Adrenal gland (tissue), 12 donors: ENCODE results near the gene ARHGAP10. TPM values are rescaled to one million over a fixed set of nuclear protein-coding genes. Genes with fewer than 3 reads are reported as not detected.
A peak's percentile ranks its signal among the peaks of the same experiment; 100 is the strongest.

Experiments
- DNase-seq, 7 donors: peaks; one replicate each; pipeline ENCODE4 v3.0.0-alpha.2; 2019 to 2020
- H3K27ac ChIP-seq, 5 donors: fragments of 200-600 bp; sonication (generic) in 4 of 5; 1 replicate in 3 of 5; 2 replicates in 2 of 5; pipeline versions ENCODE4 v1.5.1 to v1.8.0; 2016 to 2020; ENCODE audit warnings: mild to moderate bottlenecking in 1 of 5
- H3K27me3 ChIP-seq: fragments of 200-600 bp; 2 replicates; pipeline ENCODE4 v1.8.0; 2021
- H3K36me3 ChIP-seq, 2 donors: fragments of 200-600 bp; replicated peaks in 1 of 2; 1 replicate in 1 of 2; 2 replicates in 1 of 2; pipeline versions ENCODE4 v1.5.1 to v1.8.0; 2018 to 2022
- H3K4me1 ChIP-seq, 2 donors: fragments of 200-600 bp; replicated peaks in 1 of 2; 1 replicate in 1 of 2; 2 replicates in 1 of 2; pipeline versions ENCODE4 v1.5.1 to v1.8.0; 2018 to 2021
- H3K4me3 ChIP-seq, 4 donors: fragments of 200-600 bp; sonication (generic) in 3 of 4; one replicate each; pipeline ENCODE4 v1.5.1; 2016 to 2018
- H3K9me3 ChIP-seq, 3 donors: fragments of 200-600 bp; sonication (generic) in 1 of 3; replicated peaks in 1 of 3; 1 replicate in 2 of 3; 2 replicates in 1 of 3; pipeline versions ENCODE4 v1.5.1 to v1.8.0; 2016 to 2021
- CTCF ChIP-seq, 6 experiments: fragments of 450-650 bp in 4 of 6; fragments of 200-600 bp in 2 of 6; sonication (generic) in 1 of 6; IDR thresholded peaks; 1 replicate in 5 of 6; 2 replicates in 1 of 6; pipeline versions ENCODE4 v1.5.1 to v1.8.0; 2016 to 2021; ENCODE audit warnings: antibody characterized with exemption in 6 of 6, mild to moderate bottlenecking in 2 of 6, moderate library complexity in 1 of 6
- POLR2A ChIP-seq, 2 donors: fragments of 450-650 bp; IDR thresholded peaks; one replicate each; pipeline ENCODE4 v1.6.1; 2017; ENCODE audit warnings: antibody characterized with exemption in 2 of 2, mild to moderate bottlenecking in 2 of 2, moderate library complexity in 1 of 2
- WGBS, 4 donors: extraction: QIAGEN DNeasy Blood & Tissue Kit in 2 of 4; methylation state at CpG; one replicate each; pipeline versions ENCODE4 v1.1.5 to v1.1.7; 2013 to 2017; 5-methylcytosine and 5-hydroxymethylcytosine counted together
- intact Hi-C, 2 donors: fragments of 100-400 bp; cut with DNase I; formaldehyde crosslinking; loops; one replicate each; pipeline versions ENCODE4 v1.14.1 to v1.15.0; 2022 to 2023
- polyA plus RNA-seq, 3 donors: library from polyadenylated mRNA; stranded (reverse); fragments of 200-250 nt in 2 of 3; fragments of 350-450 nt in 1 of 3; fragmentation: Illumina TruSeq in 1 of 3; extraction: RNeasy Lipid Tissue Mini Kit (QIAGEN cat#74804) in 1 of 3; gene quantifications; one replicate each; pipeline ENCODE4 v1.2.3, GENCODE V29; 2013 to 2014
- total RNA-seq, 9 donors: library from RNA; depleted of rRNA in 4 of 9; stranded (reverse); fragments of >200 nt in 4 of 9; fragments of 120-200 nt in 1 of 9; fragmentation: NEBNext Ultra II Directional in 1 of 9; extraction: Animal tissue kit (Norgen Biotek cat#: 25700) in 1 of 9; gene quantifications; one replicate each; pipeline versions ENCODE4 v1.1.0 to v1.2.4, GENCODE V29; 2013 to 2023
- donor health status: healthy with polysubstance abuse.
- donor health status: Bipolar disorder and iron deficiency.
- donor health status: DM: yes; HTN: yes; CAD: no.
- donor health status: DM: no; HTN: no; CAD: no.
- donor health status: DM: no; HTN: no; CAD: no.
- donor health status: DM: yes; HTN: yes; CAD: no.

Gene ARHGAP10
- total and polyA plus RNA-seq, 12 donors = 7.0 to 40.8 (median 22.1) TPM

DNA sequence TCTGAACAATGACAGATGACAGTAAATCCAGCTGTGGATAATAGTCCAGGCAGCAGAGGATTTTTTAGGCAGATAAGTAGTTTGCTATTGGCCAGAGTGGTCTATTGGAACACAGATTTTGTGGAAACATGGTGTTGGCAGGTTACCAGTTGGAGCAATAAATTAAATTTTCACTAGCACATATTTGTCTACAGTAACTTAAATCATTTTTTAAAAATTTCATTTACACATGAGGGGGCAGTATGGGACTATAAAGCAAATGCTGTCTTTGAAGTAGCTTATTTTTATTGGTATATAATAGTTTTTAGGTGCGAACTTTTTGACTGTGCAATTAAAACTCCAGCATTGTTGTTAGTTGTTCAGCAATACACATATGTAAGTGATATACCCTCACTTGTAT is 289.8 kb downstream of the ARHGAP10 start:
- Histone ChIP-seq H3K4me3 (no peak overlapping the region), H3K27me3 (no peaks in the 10 kb centered on the region), H3K9me3 (no peaks in the 10 kb centered on the region), H3K27ac (no peak overlapping the region), H3K36me3 (no peaks in the 10 kb centered on the region), H3K4me1 (peaks cover 0 to 15% of the 10 kb centered on the region in 2 donors)
- WGBS, 4 donors = 88 to 99% (median 94%) methylated on average over 1 of the region's 1 CpG
- TF ChIP-seq POLR2A (IDR thresholded peaks at IDR 0.05) = no peak
- peak in 2 of 6 experiments; percentile 13 to 21 for TF ChIP-seq CTCF (IDR thresholded peaks at IDR 0.05)
- no peak for DNase-seq
- intact Hi-C loops = no loop called here

- 81 to 98% (median 90%) methylated on average over 6 of the region's 6 CpGs for WGBS, 4 donors
- Histone ChIP-seq H3K4me1 (peaks cover 0 to 14% of the 10 kb centered on the region in 2 donors), H3K9me3 (no peaks in the 10 kb centered on the region), H3K36me3 (no peaks in the 10 kb centered on the region), H3K27me3 (no peaks in the 10 kb centered on the region), H3K4me3 (no peak overlapping the region), H3K27ac (no peak overlapping the region)
- no peak for TF ChIP-seq CTCF (IDR thresholded peaks at IDR 0.05)
- no peak for TF ChIP-seq POLR2A (IDR thresholded peaks at IDR 0.05)
- DNase-seq = no peak
- intact Hi-C loops = no loop called here
Observed at GRCh38 chr4:148022975-148023374, 291.1 kb downstream of the ARHGAP10 start.

DNA sequence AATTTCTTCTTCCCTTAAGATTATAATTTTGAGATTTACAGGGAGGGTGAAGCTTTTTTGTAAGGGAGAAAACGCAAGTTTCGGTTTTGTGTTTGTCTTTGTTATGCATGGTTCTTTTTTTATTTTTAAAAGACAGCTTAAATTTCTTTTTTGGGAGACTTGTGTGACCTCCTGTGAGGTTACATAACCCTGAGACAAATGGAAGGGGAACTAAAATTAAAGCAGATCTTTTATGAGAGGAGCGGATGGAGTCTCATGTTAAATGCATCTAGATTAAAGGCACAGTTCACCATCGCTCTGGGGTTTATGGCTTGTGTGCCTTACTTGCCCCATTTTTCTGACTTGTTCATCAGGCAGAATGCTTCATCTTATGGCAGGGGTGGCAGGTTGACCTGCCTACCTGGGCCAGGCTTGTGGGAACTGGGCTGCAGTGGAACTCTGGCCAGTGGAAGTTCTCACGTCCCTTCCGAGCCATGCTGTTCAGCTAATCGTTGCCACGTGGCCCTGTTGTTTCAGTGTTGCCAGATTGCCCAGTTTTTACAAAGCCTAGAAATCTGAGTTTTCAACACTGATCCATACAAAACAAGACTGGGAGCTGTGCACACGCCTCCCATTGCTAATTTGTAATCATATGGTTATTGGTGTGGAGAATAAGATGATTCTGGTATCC is 291.8 kb downstream of the ARHGAP10 start:
- Histone ChIP-seq H3K36me3 (no peaks in the 10 kb centered on the region), H3K27ac (peak overlapping the region in 1 of 5 donors; percentile 7), H3K4me1 (peaks cover 0 to 8% of the 10 kb centered on the region in 2 donors), H3K9me3 (no peaks in the 10 kb centered on the region), H3K27me3 (no peaks in the 10 kb centered on the region), H3K4me3 (no peak overlapping the region)
- WGBS, 4 donors = 78 to 83% (median 81%) methylated on average over 9 of the region's 9 CpGs
- no peak for DNase-seq
- intact Hi-C loops = no loop called here
- TF ChIP-seq POLR2A (IDR thresholded peaks at IDR 0.05) (no peak), CTCF (IDR thresholded peaks at IDR 0.05) (no peak)

DNA sequence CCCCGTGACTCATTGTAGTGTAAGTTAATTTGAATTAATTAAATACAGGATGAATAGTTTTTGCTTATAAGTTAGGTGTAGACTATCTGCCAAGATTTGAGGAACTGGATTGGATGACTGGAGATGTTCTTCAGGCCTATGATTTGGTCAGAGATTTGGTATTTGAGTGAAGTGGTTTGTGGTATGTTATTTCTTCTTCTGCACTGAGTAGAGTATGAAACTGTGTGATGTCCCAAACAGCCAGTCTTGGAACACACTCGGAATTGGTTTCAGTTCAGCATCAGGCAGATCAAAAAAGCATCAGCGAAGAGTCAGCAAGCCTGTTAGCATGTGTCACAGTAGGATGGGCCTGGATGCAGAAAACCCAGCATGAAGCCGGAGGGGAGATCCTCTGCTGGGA is 294.1 kb downstream of the ARHGAP10 start:
- Histone ChIP-seq H3K9me3 (no peaks in the 10 kb centered on the region), H3K36me3 (no peaks in the 10 kb centered on the region), H3K4me3 (no peak overlapping the region), H3K4me1 (peaks cover 0 to 6% of the 10 kb centered on the region in 2 donors), H3K27ac (no peak overlapping the region), H3K27me3 (no peaks in the 10 kb centered on the region)
- DNase-seq = no peak
- TF ChIP-seq CTCF (IDR thresholded peaks at IDR 0.05) (no peak), POLR2A (IDR thresholded peaks at IDR 0.05) (no peak)
- intact Hi-C loops = no loop called here
- WGBS, 4 donors = 86 to 98% (median 90%) methylated on average over 4 of the region's 4 CpGs
